Measurements from ENCODE around the gene LRRC1. TPM values are rescaled to one million over a fixed set of nuclear protein-coding genes. Genes with fewer than 3 reads are reported as not detected.

Gene LRRC1
- total and polyA plus RNA-seq, 10 donors: 1.8 to 6.3 (median 3.7) TPM

DNA sequence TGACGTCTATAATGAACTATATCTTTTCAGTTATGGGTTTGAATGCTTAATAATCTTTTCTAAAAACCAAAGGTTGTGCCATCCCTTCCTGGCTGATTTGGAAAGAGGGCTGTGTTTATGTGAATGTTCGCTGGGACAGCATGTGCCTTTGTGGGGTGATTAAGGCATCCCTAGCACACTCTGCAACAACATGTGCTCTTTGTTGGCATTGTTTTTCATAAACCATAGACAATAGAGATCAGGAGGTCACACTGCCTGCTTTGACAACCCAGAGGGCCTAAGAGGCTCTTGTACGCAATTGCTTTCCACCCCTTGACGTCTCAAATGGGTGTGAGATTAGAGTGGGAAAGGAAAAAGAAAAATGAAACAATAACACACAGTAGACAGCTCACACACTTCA lies 116.0 kb downstream of the LRRC1 start:
- Histone ChIP-seq H3K4me1 (no peaks in the 10 kb centered on the region), H3K9me3 (no peaks in the 10 kb centered on the region), H3K27ac (no peak overlapping the region), H3K4me3 (no peak overlapping the region), H3K36me3 (peaks cover 0 to 39% (median 4%) of the 10 kb centered on the region in 6 donors), H3K27me3 (replicated peaks in 1 of 7) (no peaks in the 10 kb centered on the region)
- TF ChIP-seq POLR2AphosphoS5 (IDR thresholded peaks at IDR 0.05): no peak
- TF ChIP-seq POLR2A (IDR thresholded peaks at IDR 0.05): no peak
- TF ChIP-seq CTCF (IDR thresholded peaks at IDR 0.05 in 8 of 11, conservative IDR thresholded peaks at IDR 0.05 in 3 of 11): no peak
- WGBS, 5 donors: 82 to 90% (median 84%) methylated on average over 4 of the region's 4 CpGs
- intact Hi-C loops (cut with DNase I; ENCODE audit: low total_unique reads): no loop called here
- DNase-seq: no peak

- no peak for DNase-seq
- Histone ChIP-seq H3K36me3 (peaks cover 0 to 28% (median 4%) of the 10 kb centered on the region in 6 donors), H3K27ac (no peak overlapping the region), H3K9me3 (no peaks in the 10 kb centered on the region), H3K4me3 (no peak overlapping the region), H3K27me3 (replicated peaks in 1 of 7) (no peaks in the 10 kb centered on the region), H3K4me1 (no peaks in the 10 kb centered on the region)
- TF ChIP-seq POLR2AphosphoS5 (IDR thresholded peaks at IDR 0.05) (no peak), POLR2A (IDR thresholded peaks at IDR 0.05) (no peak)
- WGBS, 5 donors: 93 to 100% (median 97%) methylated on average over 1 of the region's 1 CpG
- intact Hi-C loops (cut with DNase I; ENCODE audit: low total_unique reads): no loop called here
Measured at GRCh38 chr6:53912661-53913060, 117.9 kb downstream of the LRRC1 start.

- TF ChIP-seq POLR2AphosphoS5 (IDR thresholded peaks at IDR 0.05) (no peak), CTCF (IDR thresholded peaks at IDR 0.05 in 8 of 11, conservative IDR thresholded peaks at IDR 0.05 in 3 of 11) (no peak), POLR2A (IDR thresholded peaks at IDR 0.05) (no peak)
- 94 to 100% (median 100%) methylated on average over 1 of the region's 1 CpG for WGBS, 5 donors
- Histone ChIP-seq H3K27ac (no peak overlapping the region), H3K4me3 (no peak overlapping the region), H3K27me3 (replicated peaks in 1 of 7) (no peaks in the 10 kb centered on the region), H3K4me1 (no peaks in the 10 kb centered on the region), H3K9me3 (no peaks in the 10 kb centered on the region), H3K36me3 (peaks cover 0 to 28% (median 4%) of the 10 kb centered on the region in 6 donors)
- intact Hi-C loops (cut with DNase I; ENCODE audit: low total_unique reads): no loop called here
- no peak for DNase-seq
Measured at GRCh38 chr6:53913286-53913685, 118.5 kb downstream of the LRRC1 start.

DNA sequence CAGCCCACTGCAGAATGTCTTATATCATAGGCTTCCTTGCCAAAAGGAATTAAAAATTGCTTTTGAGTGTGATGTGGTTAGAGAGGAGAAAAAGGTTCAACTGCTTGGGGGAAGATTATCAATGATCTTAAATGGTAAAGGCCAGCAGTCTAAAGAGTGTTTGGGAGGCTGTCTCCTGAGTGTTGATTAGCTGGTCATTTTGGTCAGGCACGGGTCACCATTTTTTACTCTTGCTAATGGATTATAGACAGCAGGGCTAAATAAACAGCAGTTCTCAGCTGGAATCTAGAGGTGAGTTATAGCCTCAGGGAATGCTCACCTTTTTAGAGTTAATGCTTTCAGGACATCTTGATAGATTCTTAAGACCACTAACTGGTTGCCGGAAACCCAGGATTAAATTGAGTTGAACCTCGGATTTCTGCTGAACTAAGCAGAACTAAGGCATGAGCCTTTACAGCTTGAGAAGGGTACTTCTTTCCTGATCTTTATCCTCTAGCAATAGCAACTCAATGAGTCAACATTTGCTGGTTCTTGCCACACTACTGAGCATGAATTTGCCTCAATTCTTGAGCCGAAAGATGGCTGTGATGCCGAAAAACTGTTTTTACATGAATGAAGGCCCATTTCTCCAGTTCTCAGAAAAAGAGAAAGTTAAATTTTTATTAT lies 120.4 kb downstream of the LRRC1 start:
- DNase-seq: no peak
- Histone ChIP-seq H3K27me3 (replicated peaks in 1 of 7) (no peaks in the 10 kb centered on the region), H3K27ac (no peak overlapping the region), H3K9me3 (no peaks in the 10 kb centered on the region), H3K4me3 (no peak overlapping the region), H3K4me1 (no peaks in the 10 kb centered on the region), H3K36me3 (peaks cover 0 to 33% (median 4%) of the 10 kb centered on the region in 6 donors)
- intact Hi-C loops (cut with DNase I; ENCODE audit: low total_unique reads): no loop called here
- TF ChIP-seq POLR2AphosphoS5 (IDR thresholded peaks at IDR 0.05) (no peak), CTCF (IDR thresholded peaks at IDR 0.05 in 8 of 11, conservative IDR thresholded peaks at IDR 0.05 in 3 of 11) (no peak), POLR2A (IDR thresholded peaks at IDR 0.05) (no peak)
- WGBS, 5 donors: 90 to 96% (median 94%) methylated on average over 5 of the region's 5 CpGs

Measured in spleen (tissue), 11 donors.